Prostate gland (tissue), 2 donors: ENCODE results near the gene METTL21A.

Source experiments
- CTCF ChIP-seq, 4 experiments: fragments of 200-600 bp in 2 of 4; fragments of 450-650 bp in 2 of 4; sonication (generic) in 2 of 4; IDR thresholded peaks; 1 replicate in 3 of 4; 2 replicates in 1 of 4; pipeline ENCODE4 v1.5.1; 2016 to 2019; ENCODE audit warnings: antibody characterized with exemption in 4 of 4, mild to moderate bottlenecking in 2 of 4, moderate library complexity in 2 of 4
- POLR2A ChIP-seq: fragments of 450-650 bp; IDR thresholded peaks from one replicate; pipeline ENCODE4 v1.6.1; 2016; ENCODE audit warnings: antibody characterized with exemption, mild to moderate bottlenecking
- POLR2AphosphoS5 ChIP-seq: sonication (generic); formaldehyde crosslinking; IDR thresholded peaks from one replicate; pipeline ENCODE4 v1.6.1; 2017; ENCODE audit warnings: antibody characterized with exemption

GRCh38 chr2:207616185-207616584 lies 9.0 kb downstream of the METTL21A start:
- TF ChIP-seq CTCF (IDR thresholded peaks at IDR 0.05) (no peak), POLR2AphosphoS5 (no peak), POLR2A (no peak)
